ENCODE results near the gene CPN1.

GRCh38 chr10:100114460-100114859 lies 32.8 kb upstream of the CPN1 start:
- TF ChIP-seq, protein P1, sequence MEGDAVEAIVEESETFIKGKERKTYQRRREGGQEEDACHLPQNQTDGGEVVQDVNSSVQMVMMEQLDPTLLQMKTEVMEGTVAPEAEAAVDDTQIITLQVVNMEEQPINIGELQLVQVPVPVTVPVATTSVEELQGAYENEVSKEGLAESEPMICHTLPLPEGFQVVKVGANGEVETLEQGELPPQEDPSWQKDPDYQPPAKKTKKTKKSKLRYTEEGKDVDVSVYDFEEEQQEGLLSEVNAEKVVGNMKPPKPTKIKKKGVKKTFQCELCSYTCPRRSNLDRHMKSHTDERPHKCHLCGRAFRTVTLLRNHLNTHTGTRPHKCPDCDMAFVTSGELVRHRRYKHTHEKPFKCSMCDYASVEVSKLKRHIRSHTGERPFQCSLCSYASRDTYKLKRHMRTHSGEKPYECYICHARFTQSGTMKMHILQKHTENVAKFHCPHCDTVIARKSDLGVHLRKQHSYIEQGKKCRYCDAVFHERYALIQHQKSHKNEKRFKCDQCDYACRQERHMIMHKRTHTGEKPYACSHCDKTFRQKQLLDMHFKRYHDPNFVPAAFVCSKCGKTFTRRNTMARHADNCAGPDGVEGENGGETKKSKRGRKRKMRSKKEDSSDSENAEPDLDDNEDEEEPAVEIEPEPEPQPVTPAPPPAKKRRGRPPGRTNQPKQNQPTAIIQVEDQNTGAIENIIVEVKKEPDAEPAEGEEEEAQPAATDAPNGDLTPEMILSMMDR (IDR thresholded peaks at IDR 0.05) = no peak
- TF ChIP-seq POLR2A (IDR thresholded peaks at IDR 0.05) = no peak

Data from thyroid gland (tissue), 4 donors.